Stimulated activated CD8-positive, alpha-beta memory T cell treated with anti-CD3 and anti-CD28 coated beads, Interleukin-2, amount 100 ng/mL, for 1 hour (primary cell): ENCODE results near the gene IFT88.

Experiments
- DNase-seq, 2 donors: peaks; one replicate each; pipeline ENCODE4 v3.0.0-alpha.2; 2020; ENCODE audit warnings: low read depth in 2 of 2

The IFT88 gene

GRCh38 chr13:20686863-20687579 lies 120.1 kb downstream of the IFT88 start:
- no peak for DNase-seq

- DNase-seq = no peak
Observed at GRCh38 chr13:20689291-20689690, 122.3 kb downstream of the IFT88 start.

DNA sequence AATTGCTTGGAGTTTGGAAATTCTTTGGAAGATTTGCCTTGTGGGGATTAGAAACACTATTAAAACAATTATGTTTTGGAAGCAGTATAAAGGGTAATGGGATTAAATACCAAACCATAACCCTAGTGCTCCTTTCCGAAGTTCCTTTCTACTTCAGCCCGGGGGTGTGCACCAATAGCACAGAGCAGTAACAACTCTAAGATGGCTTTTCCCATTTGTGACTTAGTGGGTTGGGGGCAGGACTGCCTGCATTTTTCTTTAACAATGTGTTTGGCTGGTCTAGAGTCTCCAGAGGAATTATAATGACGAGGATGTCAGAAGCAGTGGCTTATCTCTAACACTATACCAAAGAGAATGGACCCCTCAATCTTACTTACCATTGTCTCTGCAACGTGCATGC lies 124.7 kb downstream of the IFT88 start:
- no peak for DNase-seq

DNA sequence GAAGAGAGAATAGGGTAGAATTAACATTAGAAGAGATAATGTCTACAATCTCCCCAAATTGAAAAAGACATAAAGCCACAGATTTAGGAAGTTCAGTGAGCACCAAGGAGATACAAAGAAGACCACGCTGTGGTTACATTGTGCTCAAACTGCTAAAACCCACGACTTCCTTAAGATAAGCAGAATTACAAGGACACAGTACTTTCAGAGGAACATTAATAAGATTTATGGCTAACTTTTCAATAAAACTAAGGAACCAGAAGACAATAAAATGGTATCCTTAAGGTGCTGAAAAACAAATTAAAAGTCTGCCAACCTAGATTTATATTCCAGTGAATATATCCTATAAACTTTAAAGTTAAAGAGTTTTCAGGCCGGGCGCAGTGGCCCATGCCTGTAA lies 129.1 kb downstream of the IFT88 start:
- no peak for DNase-seq

GRCh38 chr13:20699715-20700114 lies 132.8 kb downstream of the IFT88 start:
- no peak for DNase-seq

- no peak for DNase-seq
Observed at GRCh38 chr13:20700288-20700687, 133.3 kb downstream of the IFT88 start.

DNA sequence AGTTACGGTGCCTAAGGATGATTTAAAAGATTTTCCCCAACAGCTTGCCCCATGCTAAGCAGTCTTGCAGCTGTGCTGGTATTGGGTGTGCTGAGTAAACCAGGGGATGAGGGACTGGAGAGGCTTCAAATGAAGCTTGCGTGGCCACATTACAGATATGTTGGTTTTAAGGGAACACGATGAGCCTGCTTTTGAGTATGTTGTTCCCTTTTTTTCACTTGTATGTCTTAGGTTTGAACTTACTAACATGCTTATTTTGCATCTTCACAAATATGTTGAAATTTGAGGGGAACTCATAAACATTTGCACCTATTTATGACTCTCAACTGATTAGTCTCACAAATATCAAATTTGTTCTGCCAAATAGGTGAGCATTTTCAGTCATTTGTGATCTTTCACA lies 134.5 kb downstream of the IFT88 start:
- DNase-seq = no peak

DNA sequence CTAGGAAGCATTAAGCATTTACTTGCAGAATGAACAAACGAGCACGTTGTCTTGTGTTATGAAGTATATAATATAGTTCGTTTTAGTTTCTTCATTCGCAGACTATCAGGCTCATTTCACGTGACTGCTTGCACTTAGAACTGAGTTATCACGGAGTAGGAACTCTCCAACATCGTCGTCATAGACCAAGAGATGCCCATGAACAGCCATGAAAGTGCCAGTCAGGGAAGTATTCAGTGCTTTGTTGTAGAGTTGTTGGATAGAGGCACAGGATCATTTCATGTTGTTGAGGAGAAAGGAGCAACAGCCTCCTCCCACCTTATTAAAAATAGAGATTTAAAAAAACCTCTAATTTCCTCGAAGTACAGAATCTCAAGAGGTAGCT lies 135.6 kb downstream of the IFT88 start:
- no peak for DNase-seq

GRCh38 chr13:20702915-20703779 lies 136.2 kb downstream of the IFT88 start, which contains the start of gene IL17D:
IL17D (plus strand) TSS chr13:20703699; CDS start chr13:20704002, 303 bp downstream.
- DNase-seq = no peak

- peak; percentile 41 to 55 for DNase-seq
Observed at GRCh38 chr13:20703780-20704458, 137.0 kb downstream of the IFT88 start.

GRCh38 chr13:20704459-20705069 lies 137.6 kb downstream of the IFT88 start:
- DNase-seq = no peak

- no peak for DNase-seq
Observed at GRCh38 chr13:20706661-20707060, 139.7 kb downstream of the IFT88 start.

- DNase-seq = no peak
Observed at GRCh38 chr13:20708216-20708615, 141.3 kb downstream of the IFT88 start.

- no peak for DNase-seq
Observed at GRCh38 chr13:20709369-20709768, 142.4 kb downstream of the IFT88 start.

DNA sequence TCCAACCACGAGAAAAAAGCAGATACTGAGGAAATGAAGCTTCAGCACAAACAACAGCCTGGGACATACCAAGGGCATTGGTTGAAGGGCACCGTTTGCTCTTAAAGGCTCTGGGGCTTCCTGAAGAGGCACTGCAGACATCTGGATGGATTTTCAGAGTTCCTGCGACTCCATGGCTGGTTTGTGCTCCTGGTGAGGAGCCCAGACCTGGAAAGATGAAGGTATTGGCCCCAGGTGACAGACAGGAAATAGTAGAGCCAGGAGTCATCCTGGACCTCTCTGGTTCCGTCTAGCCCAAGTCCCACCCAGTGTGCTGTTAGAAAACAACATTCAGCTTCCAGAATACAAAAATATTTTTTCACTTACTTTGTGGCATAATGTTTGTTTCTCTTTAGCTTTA lies 142.8 kb downstream of the IFT88 start:
- no peak for DNase-seq

DNA sequence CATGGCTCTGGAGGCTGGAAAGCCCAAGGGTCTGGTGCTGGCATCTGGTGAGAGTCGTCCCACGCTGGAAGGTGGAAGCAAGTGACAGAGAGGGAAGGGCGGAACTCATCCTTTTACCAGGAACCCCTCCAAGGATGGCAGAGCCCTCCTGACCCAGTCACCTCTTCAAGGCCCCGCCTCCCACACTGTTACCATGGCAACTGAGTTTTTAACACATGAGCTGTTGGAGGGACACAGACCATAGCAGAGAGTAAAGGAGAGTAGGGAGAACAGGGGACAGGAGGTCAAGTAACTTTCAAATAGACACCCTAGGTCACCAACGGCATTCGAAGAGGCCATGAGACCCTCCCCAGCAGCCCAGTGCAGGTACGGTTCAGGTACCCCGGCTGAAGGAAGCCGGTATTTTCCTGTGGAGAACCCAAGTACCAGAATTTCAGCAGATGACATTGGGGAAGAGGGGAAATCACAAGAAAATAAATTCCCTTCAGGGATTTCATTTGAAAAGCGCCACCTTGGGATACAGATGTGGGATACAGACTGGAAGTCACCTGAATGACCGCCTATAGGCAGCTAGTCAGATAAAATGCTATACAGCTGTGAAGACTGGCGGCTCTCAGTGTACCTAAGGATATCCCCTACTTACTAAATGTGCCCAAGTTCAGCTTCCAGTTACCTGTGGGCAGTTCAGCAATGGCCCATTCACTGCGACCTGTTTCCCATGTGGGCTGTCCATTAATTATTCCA lies 144.5 kb downstream of the IFT88 start:
- no peak for DNase-seq

DNA sequence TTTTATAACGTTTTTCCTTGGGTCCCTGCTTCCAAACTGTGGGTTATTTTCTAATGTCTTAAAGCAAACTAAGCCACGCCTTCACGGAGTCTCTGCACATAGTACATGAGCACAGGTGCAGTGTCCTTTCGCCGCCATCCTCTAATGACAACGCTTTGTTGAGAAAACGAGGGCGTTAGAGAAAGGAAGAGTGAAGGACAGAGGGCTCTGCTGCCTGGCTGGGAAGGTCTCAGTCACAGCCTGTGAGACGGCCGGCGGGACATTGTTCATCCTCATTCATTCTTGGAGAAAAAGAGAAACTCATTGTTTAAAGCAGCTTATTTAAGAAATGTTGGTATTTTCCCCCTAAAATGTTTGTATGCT lies 146.0 kb downstream of the IFT88 start:
- DNase-seq = no peak

DNA sequence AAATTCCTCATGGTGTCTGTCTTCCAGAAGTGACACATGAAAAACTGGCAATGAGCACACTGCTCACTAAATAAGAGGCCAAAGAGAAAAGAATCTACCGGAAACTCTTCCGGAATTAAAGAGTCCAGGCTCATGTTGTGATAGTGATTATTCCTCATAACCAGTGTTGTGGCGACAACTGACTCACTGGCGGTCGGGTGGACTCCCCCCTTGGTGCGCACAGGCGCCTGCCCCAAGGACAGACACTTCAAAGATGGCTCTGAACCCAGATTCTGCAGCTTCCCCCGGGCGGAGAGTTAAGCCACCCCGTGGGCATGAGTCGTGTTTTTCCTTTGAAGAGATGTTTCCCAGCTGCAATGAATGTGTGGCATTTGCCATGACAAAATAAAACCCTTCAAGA lies 146.8 kb downstream of the IFT88 start:
- no peak for DNase-seq

- no peak for DNase-seq
Observed at GRCh38 chr13:20714161-20714560, 147.2 kb downstream of the IFT88 start.

DNA sequence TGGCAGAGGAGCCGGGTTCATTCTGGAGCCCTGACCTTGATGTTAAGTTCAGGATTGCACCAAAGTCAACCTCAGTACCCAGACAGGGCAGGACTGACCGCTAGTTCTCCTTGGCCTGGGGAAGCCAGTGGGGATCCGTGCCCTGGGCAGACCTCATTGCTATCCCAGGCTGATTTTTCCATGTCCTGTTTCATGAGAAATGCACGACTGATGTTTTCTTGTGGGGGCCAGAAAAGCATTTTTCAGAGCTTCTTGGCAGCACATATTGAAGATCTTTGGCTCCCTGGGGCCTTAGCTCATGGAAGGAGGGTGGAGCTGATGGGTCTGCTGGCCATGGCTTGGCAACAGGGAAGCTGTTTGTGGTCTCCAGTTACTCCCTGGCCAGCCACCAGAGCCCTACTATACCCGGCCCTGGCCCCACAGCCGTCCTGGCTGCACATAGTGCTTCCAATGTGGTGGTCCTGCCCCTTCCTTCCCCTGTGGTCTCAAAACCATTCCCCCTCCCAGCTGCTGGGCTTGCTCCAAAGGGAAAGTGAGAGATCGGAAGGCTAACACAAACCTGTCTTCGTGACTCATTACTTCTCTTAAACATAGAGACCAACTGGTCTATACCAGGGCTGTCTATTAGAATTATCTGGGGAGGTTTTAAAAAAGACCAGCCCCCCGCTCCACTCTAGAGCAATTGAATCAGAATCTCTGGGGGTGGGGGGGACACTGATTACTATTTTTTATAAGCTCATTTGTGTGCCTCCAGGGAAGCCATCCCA lies 147.8 kb downstream of the IFT88 start:
- no peak for DNase-seq

- DNase-seq = no peak
Observed at GRCh38 chr13:20715330-20715712, 148.4 kb downstream of the IFT88 start.
